ENCODE results near the gene KLHL29. TPM values are rescaled to one million over a fixed set of nuclear protein-coding genes. Genes with fewer than 3 reads are reported as not detected.

The KLHL29 gene
- total RNA-seq, 2 donors from 2014 or later, result 1.0 to 2.4 TPM

DNA sequence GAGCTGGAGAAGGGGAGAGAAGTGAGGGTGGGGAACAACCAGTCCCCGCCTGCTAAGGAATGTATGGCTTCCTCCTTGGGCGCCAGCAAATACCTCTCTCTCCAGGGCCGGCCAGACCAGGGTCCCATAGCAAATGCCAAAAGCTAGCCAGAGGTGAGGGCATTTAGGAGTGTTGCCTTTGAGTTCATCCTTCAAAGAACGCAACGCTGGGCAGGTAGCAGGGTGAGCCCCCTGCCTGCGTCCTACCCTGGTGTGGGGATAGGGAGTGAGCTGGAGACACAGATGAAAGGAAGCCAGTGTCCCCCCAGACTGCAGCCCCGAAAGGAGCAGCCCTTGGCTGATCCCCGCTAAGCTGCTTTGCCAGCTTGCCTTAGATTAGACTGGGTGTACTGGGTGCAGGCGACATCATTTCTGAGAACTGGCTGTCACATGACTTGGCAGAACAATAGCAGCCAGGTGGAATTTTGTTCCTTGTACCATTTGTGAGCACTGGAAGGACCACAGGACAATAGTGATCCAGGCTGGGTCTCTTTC, 40.4 kb downstream of the KLHL29 start:
- Mint-ChIP-seq H3K27ac (no peak overlapping the region), H3K4me3 (no peak overlapping the region), H3K27me3 (ENCODE audit: insufficient read depth) (no peaks in the 10 kb centered on the region), H3K36me3 (ENCODE audit: low read depth) (no peaks in the 10 kb centered on the region), H3K4me1 (peaks cover 2% of the 10 kb centered on the region), H3K9me3 (no peaks in the 10 kb centered on the region)
- no peaks in the 10 kb centered on the region for H3K9me3 ChIP-seq (ENCODE audit: control insufficient read depth, low read length)
- no peak overlapping the region for H3K4me3 ChIP-seq (ENCODE audit: low read length)
- H3K36me3 ChIP-seq (ENCODE audit: control insufficient read depth, insufficient read depth, low read length), result no peaks in the 10 kb centered on the region
- H3K9ac ChIP-seq (ENCODE audit: extremely low read depth, low read length, poor library complexity, severe bottlenecking), result no peak overlapping the region
- TF ChIP-seq, protein P1, sequence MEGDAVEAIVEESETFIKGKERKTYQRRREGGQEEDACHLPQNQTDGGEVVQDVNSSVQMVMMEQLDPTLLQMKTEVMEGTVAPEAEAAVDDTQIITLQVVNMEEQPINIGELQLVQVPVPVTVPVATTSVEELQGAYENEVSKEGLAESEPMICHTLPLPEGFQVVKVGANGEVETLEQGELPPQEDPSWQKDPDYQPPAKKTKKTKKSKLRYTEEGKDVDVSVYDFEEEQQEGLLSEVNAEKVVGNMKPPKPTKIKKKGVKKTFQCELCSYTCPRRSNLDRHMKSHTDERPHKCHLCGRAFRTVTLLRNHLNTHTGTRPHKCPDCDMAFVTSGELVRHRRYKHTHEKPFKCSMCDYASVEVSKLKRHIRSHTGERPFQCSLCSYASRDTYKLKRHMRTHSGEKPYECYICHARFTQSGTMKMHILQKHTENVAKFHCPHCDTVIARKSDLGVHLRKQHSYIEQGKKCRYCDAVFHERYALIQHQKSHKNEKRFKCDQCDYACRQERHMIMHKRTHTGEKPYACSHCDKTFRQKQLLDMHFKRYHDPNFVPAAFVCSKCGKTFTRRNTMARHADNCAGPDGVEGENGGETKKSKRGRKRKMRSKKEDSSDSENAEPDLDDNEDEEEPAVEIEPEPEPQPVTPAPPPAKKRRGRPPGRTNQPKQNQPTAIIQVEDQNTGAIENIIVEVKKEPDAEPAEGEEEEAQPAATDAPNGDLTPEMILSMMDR (conservative IDR thresholded peaks at IDR 0.05), result no peak
- peak; percentile 65 for DNase-seq
- no peaks in the 10 kb centered on the region for H3K4me1 ChIP-seq (ENCODE audit: control insufficient read depth, insufficient read depth, low read length)
- WGBS, 2 experiments (ENCODE audit: insufficient coverage in 1 of 2, insufficient read length in 1 of 2), result 86 to 90% methylated on average over 8 to 9 of the region's 9 CpGs
- no peak overlapping the region for H3K27ac ChIP-seq (ENCODE audit: low read depth, low read length)
- H3K27me3 ChIP-seq (ENCODE audit: control insufficient read depth, insufficient read depth, low read length, poor library complexity, severe bottlenecking), result no peaks in the 10 kb centered on the region

DNA sequence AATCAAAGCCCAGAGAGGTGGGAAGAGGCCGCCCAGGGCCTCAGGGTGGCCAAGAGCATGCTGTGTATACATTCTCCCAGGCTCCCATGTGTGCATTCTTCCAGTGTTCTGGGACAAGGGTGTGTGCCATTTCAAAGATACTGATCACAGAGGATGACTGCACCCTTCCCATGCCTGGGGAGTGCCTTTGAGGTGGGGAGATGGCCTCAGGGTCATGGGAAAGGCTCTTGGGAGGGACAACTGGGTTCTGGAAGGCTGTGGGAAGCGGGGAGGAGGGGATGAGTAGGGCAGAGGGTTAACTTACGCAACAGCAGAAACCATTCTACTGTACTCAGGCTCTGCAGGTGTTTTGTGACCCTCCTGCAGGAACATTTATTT, 40.9 kb downstream of the KLHL29 start:
- H3K9me3 ChIP-seq (ENCODE audit: control insufficient read depth, low read length), result no peaks in the 10 kb centered on the region
- H3K4me1 ChIP-seq (ENCODE audit: control insufficient read depth, insufficient read depth, low read length), result no peaks in the 10 kb centered on the region
- H3K36me3 ChIP-seq (ENCODE audit: control insufficient read depth, insufficient read depth, low read length), result no peaks in the 10 kb centered on the region
- Mint-ChIP-seq H3K4me1 (peaks cover 2% of the 10 kb centered on the region), H3K27ac (no peak overlapping the region), H3K27me3 (ENCODE audit: insufficient read depth) (no peaks in the 10 kb centered on the region), H3K4me3 (no peak overlapping the region), H3K9me3 (no peaks in the 10 kb centered on the region), H3K36me3 (ENCODE audit: low read depth) (no peaks in the 10 kb centered on the region)
- no peak overlapping the region for H3K27ac ChIP-seq (ENCODE audit: low read depth, low read length)
- TF ChIP-seq, protein P1 (conservative IDR thresholded peaks at IDR 0.05), result no peak
- no peaks in the 10 kb centered on the region for H3K27me3 ChIP-seq (ENCODE audit: control insufficient read depth, insufficient read depth, low read length, poor library complexity, severe bottlenecking)
- H3K4me3 ChIP-seq (ENCODE audit: low read length), result no peak overlapping the region
- WGBS, 2 experiments (ENCODE audit: insufficient coverage in 1 of 2, insufficient read length in 1 of 2), result 96 to 100% methylated on average over 3 of the region's 3 CpGs
- H3K9ac ChIP-seq (ENCODE audit: extremely low read depth, low read length, poor library complexity, severe bottlenecking), result no peak overlapping the region
- peak; percentile 40 for DNase-seq

DNA sequence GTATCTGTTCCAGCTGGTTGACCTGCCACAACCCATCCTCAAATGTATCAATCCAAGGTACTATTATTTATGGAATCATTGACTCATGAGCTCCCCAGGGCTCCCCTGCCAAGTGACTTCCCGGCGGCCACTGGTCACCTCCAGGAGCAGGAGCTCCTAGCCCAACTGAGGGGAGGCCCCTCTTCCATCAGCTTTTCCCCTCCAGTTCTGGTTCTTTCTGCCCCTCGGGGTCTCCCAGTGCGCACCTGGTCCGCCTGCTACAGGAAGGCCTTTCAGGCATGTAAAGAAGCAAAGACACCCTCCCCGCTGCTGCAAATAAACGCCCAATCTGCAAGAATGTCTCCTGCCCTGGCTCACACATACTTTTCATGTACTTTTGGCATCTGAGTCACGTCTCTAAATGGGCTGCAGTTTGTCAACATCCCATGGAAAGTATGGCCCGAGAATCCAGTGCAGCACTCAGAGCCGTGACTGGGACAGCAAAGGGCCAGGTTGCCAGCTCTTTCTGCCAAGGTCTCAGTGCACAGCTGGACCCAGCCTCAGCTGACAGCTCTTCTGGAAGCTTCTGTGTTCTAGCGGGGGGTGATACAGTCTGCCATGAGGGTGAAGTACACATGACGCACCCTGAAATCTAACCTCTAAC, 41.4 kb downstream of the KLHL29 start:
- Mint-ChIP-seq H3K36me3 (ENCODE audit: low read depth) (no peaks in the 10 kb centered on the region), H3K27me3 (ENCODE audit: insufficient read depth) (no peaks in the 10 kb centered on the region), H3K9me3 (no peaks in the 10 kb centered on the region), H3K27ac (no peak overlapping the region), H3K4me1 (peaks cover 2% of the 10 kb centered on the region), H3K4me3 (no peak overlapping the region)
- Histone ChIP-seq H3K36me3 (ENCODE audit: control insufficient read depth, insufficient read depth, low read length) (no peaks in the 10 kb centered on the region), H3K9me3 (ENCODE audit: control insufficient read depth, low read length) (no peaks in the 10 kb centered on the region), H3K4me1 (ENCODE audit: control insufficient read depth, insufficient read depth, low read length) (no peaks in the 10 kb centered on the region), H3K4me3 (ENCODE audit: low read length) (no peak overlapping the region), H3K27me3 (ENCODE audit: control insufficient read depth, insufficient read depth, low read length, poor library complexity, severe bottlenecking) (no peaks in the 10 kb centered on the region), H3K9ac (ENCODE audit: extremely low read depth, low read length, poor library complexity, severe bottlenecking) (no peak overlapping the region), H3K27ac (ENCODE audit: low read depth, low read length) (no peak overlapping the region)
- WGBS, 2 experiments (ENCODE audit: insufficient coverage in 1 of 2, insufficient read length in 1 of 2), result 91 to 94% methylated on average over 10 to 12 of the region's 12 CpGs
- TF ChIP-seq, protein P1 (conservative IDR thresholded peaks at IDR 0.05), result no peak
- peak; percentile 70 for DNase-seq

Data from endodermal cell (in vitro differentiated cells).